HFF-Myc (cell line): ENCODE data around the gene SCPEP1.

Experiments
- DNase-seq: peaks from one replicate; pipeline ENCODE4 v3.0.0-alpha.2; 2011; ENCODE audit warnings: low read depth; ENCODE audit errors: extremely low read depth
- H3K4me3 ChIP-seq: replicated peaks from 2 replicates; pipeline ENCODE4 v1.5.1; 2011; ENCODE audit warnings: low read depth, mild to moderate bottlenecking, control low read depth, low read length
- CTCF ChIP-seq: IDR thresholded peaks from 2 replicates; pipeline ENCODE4 v1.5.1; 2012; ENCODE audit warnings: mild to moderate bottlenecking, low read depth, low read length, control low read depth; ENCODE audit errors: missing control alignments

SCPEP1 gene

GRCh38 chr17:57043276-57043675 is 65.3 kb downstream of the SCPEP1 start:
- no peak for TF ChIP-seq CTCF
- H3K4me3 ChIP-seq, result no peak overlapping the region
- no peak for DNase-seq

- no peak for DNase-seq
- TF ChIP-seq CTCF, result no peak
- no peak overlapping the region for H3K4me3 ChIP-seq
These were observed 67.3 kb downstream of the SCPEP1 start for GRCh38 chr17:57044976-57045867.

- no peak for DNase-seq
- TF ChIP-seq CTCF, result no peak
- no peak overlapping the region for H3K4me3 ChIP-seq
These were observed 68.2 kb downstream of the SCPEP1 start for GRCh38 chr17:57045868-57046704.

GRCh38 chr17:57046749-57047148 is 68.8 kb downstream of the SCPEP1 start:
- DNase-seq, result no peak
- no peak for TF ChIP-seq CTCF
- H3K4me3 ChIP-seq, result no peak overlapping the region

- no peak for TF ChIP-seq CTCF
- no peak overlapping the region for H3K4me3 ChIP-seq
- no peak for DNase-seq
These were observed 70.2 kb downstream of the SCPEP1 start for GRCh38 chr17:57048096-57048495.

- DNase-seq, result no peak
These were observed 72.4 kb downstream of the SCPEP1 start for GRCh38 chr17:57050306-57050705.

More at GRCh38 chr17:57050306-57050705, 72.4 kb downstream of the SCPEP1 start:
- no peak overlapping the region for H3K4me3 ChIP-seq
- TF ChIP-seq CTCF, result no peak
